Neural progenitor cell (in vitro differentiated cells): ENCODE data around the gene DYSF. TPM values are rescaled to one million over a fixed set of nuclear protein-coding genes. Genes with fewer than 3 reads are reported as not detected.

ENCODE experiments used
- DNase-seq: peaks from one replicate; pipeline ENCODE4 v3.0.0-alpha.2; 2016; ENCODE audit warnings: low spot score
- H2AFZ ChIP-seq: fragments of 200-600 bp; sonication (generic); replicated peaks from 2 replicates; pipeline ENCODE4 v1.6.1; 2016; ENCODE audit warnings: antibody characterized with exemption
- H3F3A ChIP-seq: fragments of 200-600 bp; sonication (generic); 2 replicates; pipeline ENCODE4 v1.6.1; 2016; ENCODE audit warnings: antibody characterized with exemption, low read depth
- H3K27ac ChIP-seq: fragments of 200-600 bp; sonication (generic); 2 replicates; pipeline ENCODE4 v1.5.1; 2016; ENCODE audit warnings: mild to moderate bottlenecking
- H3K27me3 ChIP-seq: fragments of 200-600 bp; sonication (generic); 2 replicates; pipeline ENCODE4 v1.6.1; 2016; ENCODE audit warnings: mild to moderate bottlenecking, moderate library complexity
- H3K36me3 ChIP-seq: fragments of 200-600 bp; sonication (generic); 2 replicates; pipeline ENCODE4 v1.5.1; 2016
- H3K4me1 ChIP-seq: fragments of 200-600 bp; sonication (generic); 2 replicates; pipeline ENCODE4 v1.6.1; 2016; ENCODE audit warnings: mixed run types
- H3K4me2 ChIP-seq: fragments of 200-600 bp; sonication (generic); 2 replicates; pipeline ENCODE4 v1.6.1; 2016
- H3K4me3 ChIP-seq: fragments of 200-600 bp; sonication (generic); 2 replicates; pipeline ENCODE4 v1.5.1; 2016
- H3K79me2 ChIP-seq: fragments of 200-600 bp; sonication (generic); 2 replicates; pipeline ENCODE4 v1.6.1; 2016; ENCODE audit warnings: low read depth
- H3K9ac ChIP-seq: fragments of 200-600 bp; sonication (generic); 2 replicates; pipeline ENCODE4 v1.6.1; 2016
- H3K9me3 ChIP-seq: fragments of 200-600 bp; sonication (generic); 2 replicates; pipeline ENCODE4 v1.5.1; 2016; ENCODE audit warnings: low read depth
- H4K20me1 ChIP-seq: fragments of 200-600 bp; sonication (generic); 2 replicates; pipeline ENCODE4 v1.6.1; 2016; ENCODE audit warnings: low read depth
- H3K27ac Mint-ChIP-seq: 3 replicates; pipeline ENCODE4 v1.8.0; 2021; ENCODE audit warnings: mixed read lengths
- H3K27me3 Mint-ChIP-seq: 2 replicates; pipeline ENCODE4 v1.8.0; 2022; ENCODE audit warnings: low read depth, mild to moderate bottlenecking, inconsistent platforms, moderate library complexity, mixed read lengths; ENCODE audit not compliant: insufficient read depth
- H3K36me3 Mint-ChIP-seq: 3 replicates; pipeline ENCODE4 v1.8.0; 2021; ENCODE audit warnings: mixed read lengths
- H3K4me1 Mint-ChIP-seq: 3 replicates; pipeline ENCODE4 v1.8.0; 2021; ENCODE audit warnings: mixed read lengths
- H3K4me3 Mint-ChIP-seq: 3 replicates; pipeline ENCODE4 v1.8.0; 2021; ENCODE audit warnings: mild to moderate bottlenecking, moderate library complexity, mixed read lengths
- H3K9me3 Mint-ChIP-seq: 3 replicates; pipeline ENCODE4 v1.8.0; 2020; ENCODE audit warnings: mixed read lengths
- EZH2 ChIP-seq: fragments of 200-600 bp; sonication (generic); IDR thresholded peaks from 2 replicates; pipeline ENCODE4 v1.6.1; 2017; ENCODE audit warnings: antibody characterized with exemption, mild to moderate bottlenecking, moderate library complexity
- EZH2phosphoT487 ChIP-seq: fragments of 200-600 bp; sonication (generic); IDR thresholded peaks from 2 replicates; pipeline ENCODE4 v1.6.1; 2017; ENCODE audit warnings: antibody characterized with exemption
- total RNA-seq: library from RNA; depleted of rRNA; stranded (reverse); fragments of >200 nt; gene quantifications from 2 replicates; pipeline ENCODE4 v1.2.3, GENCODE V29; 2015; ENCODE audit warnings: low replicate concordance
- TF ChIP-seq, protein P1 (sequence below): fragments of 200-600 bp; sonication (generic); IDR thresholded peaks from 2 replicates; pipeline ENCODE4 v1.5.1; 2017; ENCODE audit warnings: antibody characterized with exemption, mild to moderate bottlenecking

Gene DYSF
- total RNA-seq, 1 donor from 2014 or later: 0.39 TPM

DNA sequence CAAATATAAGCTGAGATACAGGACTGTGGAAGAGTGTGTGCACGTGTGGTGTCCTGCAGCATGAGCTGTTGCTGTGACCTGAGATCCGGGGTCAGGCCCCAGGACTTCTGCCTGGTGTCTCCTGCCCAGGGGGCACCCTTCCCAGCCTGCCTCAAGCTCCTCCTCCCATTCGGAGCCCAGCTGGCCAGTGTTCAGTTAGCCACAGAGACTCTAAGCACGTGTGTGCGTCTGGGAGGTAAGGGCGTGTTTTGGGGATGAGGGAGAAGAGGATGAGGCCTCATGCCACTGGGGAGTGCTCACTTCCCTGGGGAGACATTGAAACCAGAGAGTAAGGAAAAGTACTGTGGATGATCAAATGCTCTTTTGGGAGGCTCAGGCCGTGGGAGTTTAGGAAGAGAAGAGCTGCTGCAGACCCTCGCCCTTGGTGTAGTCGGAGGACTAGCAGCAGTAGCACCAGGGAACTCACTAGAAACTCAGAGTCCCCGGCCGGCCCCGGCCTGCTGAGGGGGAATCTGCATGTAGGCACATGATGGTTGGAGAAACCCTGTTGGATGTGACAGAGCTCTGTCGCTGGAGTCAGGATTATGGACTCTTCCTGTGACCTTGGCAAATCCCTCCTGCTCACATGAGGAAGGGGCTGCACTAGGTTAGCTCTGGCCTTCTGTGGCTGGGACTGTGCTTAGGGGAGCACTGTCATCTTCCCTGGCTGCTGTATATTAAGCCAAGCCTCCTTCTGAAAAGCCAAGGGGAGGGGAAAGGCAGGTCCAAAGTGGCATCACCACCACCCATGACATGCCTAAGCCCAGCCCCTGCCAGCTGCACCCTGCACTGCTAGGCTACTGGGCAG lies 231.1 kb downstream of the DYSF start:
- no peaks in the 10 kb centered on the region for H3K36me3 Mint-ChIP-seq

DNA sequence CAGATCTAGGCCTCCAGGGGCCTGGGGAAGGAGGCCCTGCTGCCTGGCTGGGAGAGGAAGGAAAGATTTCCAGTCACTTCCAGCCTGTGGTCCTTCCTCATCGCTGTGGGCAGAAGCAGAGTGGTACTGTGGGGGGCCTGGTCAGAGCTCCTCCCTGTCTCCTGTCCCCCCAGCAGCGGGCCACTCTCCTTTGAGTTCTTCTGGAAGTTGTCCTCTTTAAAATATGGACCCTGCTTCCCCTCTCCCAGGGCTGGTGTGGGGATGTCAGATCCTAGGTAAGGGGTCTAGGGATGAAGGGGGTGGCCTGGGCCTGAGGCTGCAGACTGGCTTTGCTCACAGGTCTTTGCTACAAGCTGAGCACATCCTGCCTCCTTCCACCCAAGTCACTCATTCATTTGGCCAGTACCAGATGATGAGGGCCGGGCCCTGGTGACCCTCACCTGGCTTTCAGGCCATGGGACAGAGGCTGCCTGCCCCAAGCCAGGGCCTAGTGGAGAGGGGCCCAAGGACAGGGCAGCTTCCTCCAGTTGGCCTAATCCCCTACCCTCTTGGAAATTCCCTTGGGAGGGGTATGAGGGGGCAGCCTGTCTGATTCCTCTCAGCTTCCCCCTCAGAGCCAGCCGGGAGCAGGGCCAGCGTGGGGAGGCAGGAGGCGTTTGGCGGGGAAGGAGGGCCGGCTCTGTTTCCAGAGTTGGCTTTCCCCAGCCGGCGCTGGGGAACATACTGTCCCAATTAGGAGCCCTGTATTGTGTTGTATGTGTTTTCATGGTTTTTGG lies 231.9 kb downstream of the DYSF start:
- Histone ChIP-seq H3K4me2 (no peak overlapping the region), H3K4me3 (no peak overlapping the region), H3K36me3 (no peaks in the 10 kb centered on the region), H3K4me1 (no peaks in the 10 kb centered on the region), H3K79me2 (no peaks in the 10 kb centered on the region), H3K27me3 (no peaks in the 10 kb centered on the region), H2AFZ (no peak overlapping the region), H3K9ac (no peak overlapping the region), H3K27ac (no peak overlapping the region), H3K9me3 (no peaks in the 10 kb centered on the region), H4K20me1 (no peaks in the 10 kb centered on the region), H3F3A (no peaks in the 10 kb centered on the region)
- peaks cover 2% of the 10 kb centered on the region for H3K9me3 Mint-ChIP-seq
- no peak overlapping the region for H3K4me3 Mint-ChIP-seq
- H3K36me3 Mint-ChIP-seq: no peaks in the 10 kb centered on the region
- peaks cover 8% of the 10 kb centered on the region for H3K27me3 Mint-ChIP-seq
- TF ChIP-seq, protein P1, sequence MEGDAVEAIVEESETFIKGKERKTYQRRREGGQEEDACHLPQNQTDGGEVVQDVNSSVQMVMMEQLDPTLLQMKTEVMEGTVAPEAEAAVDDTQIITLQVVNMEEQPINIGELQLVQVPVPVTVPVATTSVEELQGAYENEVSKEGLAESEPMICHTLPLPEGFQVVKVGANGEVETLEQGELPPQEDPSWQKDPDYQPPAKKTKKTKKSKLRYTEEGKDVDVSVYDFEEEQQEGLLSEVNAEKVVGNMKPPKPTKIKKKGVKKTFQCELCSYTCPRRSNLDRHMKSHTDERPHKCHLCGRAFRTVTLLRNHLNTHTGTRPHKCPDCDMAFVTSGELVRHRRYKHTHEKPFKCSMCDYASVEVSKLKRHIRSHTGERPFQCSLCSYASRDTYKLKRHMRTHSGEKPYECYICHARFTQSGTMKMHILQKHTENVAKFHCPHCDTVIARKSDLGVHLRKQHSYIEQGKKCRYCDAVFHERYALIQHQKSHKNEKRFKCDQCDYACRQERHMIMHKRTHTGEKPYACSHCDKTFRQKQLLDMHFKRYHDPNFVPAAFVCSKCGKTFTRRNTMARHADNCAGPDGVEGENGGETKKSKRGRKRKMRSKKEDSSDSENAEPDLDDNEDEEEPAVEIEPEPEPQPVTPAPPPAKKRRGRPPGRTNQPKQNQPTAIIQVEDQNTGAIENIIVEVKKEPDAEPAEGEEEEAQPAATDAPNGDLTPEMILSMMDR: no peak
- H3K27ac Mint-ChIP-seq: no peak overlapping the region
- peaks cover 2% of the 10 kb centered on the region for H3K4me1 Mint-ChIP-seq
- DNase-seq: peak; percentile 35

More for the DNA sequence above, 231.1 kb downstream of the DYSF start:
- H3K9ac ChIP-seq: no peak overlapping the region
- H3K79me2 ChIP-seq: no peaks in the 10 kb centered on the region
- H3K36me3 ChIP-seq: no peaks in the 10 kb centered on the region
- no peak overlapping the region for H3K4me2 ChIP-seq
- H3K27ac ChIP-seq: no peak overlapping the region
- peaks cover 2% of the 10 kb centered on the region for H3K4me1 Mint-ChIP-seq
- H3K27ac Mint-ChIP-seq: no peak overlapping the region
- H3K4me1 ChIP-seq: no peaks in the 10 kb centered on the region
- no peaks in the 10 kb centered on the region for H3K27me3 ChIP-seq
- no peak overlapping the region for H2AFZ ChIP-seq
- H3K4me3 ChIP-seq: no peak overlapping the region
- peaks cover 6% of the 10 kb centered on the region for H3K27me3 Mint-ChIP-seq
- H3K9me3 Mint-ChIP-seq: peaks cover 2% of the 10 kb centered on the region
- no peaks in the 10 kb centered on the region for H3F3A ChIP-seq
- H3K9me3 ChIP-seq: no peaks in the 10 kb centered on the region
- no peak for DNase-seq
- peak overlapping the region; percentile 14 for H3K4me3 Mint-ChIP-seq
- TF ChIP-seq, protein P1: no peak
- no peak for TF ChIP-seq EZH2phosphoT487
- no peak for TF ChIP-seq EZH2
- no peaks in the 10 kb centered on the region for H4K20me1 ChIP-seq

GRCh38 chr2:71685941-71686611 lies 232.7 kb downstream of the DYSF start:
- H2AFZ ChIP-seq: no peak overlapping the region
- H3K27ac ChIP-seq: no peak overlapping the region
- peaks cover 12% of the 10 kb centered on the region for H3K27me3 Mint-ChIP-seq
- no peak overlapping the region for H3K9ac ChIP-seq
- no peak overlapping the region for H3K27ac Mint-ChIP-seq
- H3K4me2 ChIP-seq: no peak overlapping the region
- H3K9me3 Mint-ChIP-seq: peaks cover 6% of the 10 kb centered on the region
- no peaks in the 10 kb centered on the region for H3K27me3 ChIP-seq
- H3K36me3 Mint-ChIP-seq: no peaks in the 10 kb centered on the region
- TF ChIP-seq, protein P1: no peak
- TF ChIP-seq EZH2: no peak
- no peak for TF ChIP-seq EZH2phosphoT487
- no peak for DNase-seq
- H3K4me1 Mint-ChIP-seq: peaks cover 8% of the 10 kb centered on the region
- H3K4me3 ChIP-seq: no peak overlapping the region
- H3K9me3 ChIP-seq: no peaks in the 10 kb centered on the region
- no peaks in the 10 kb centered on the region for H4K20me1 ChIP-seq
- H3F3A ChIP-seq: no peaks in the 10 kb centered on the region
- no peaks in the 10 kb centered on the region for H3K79me2 ChIP-seq
- peaks cover 5% of the 10 kb centered on the region for H3K4me1 ChIP-seq
- H3K36me3 ChIP-seq: no peaks in the 10 kb centered on the region
- H3K4me3 Mint-ChIP-seq: no peak overlapping the region
